ENCODE results near the gene MACROD2.

DNA sequence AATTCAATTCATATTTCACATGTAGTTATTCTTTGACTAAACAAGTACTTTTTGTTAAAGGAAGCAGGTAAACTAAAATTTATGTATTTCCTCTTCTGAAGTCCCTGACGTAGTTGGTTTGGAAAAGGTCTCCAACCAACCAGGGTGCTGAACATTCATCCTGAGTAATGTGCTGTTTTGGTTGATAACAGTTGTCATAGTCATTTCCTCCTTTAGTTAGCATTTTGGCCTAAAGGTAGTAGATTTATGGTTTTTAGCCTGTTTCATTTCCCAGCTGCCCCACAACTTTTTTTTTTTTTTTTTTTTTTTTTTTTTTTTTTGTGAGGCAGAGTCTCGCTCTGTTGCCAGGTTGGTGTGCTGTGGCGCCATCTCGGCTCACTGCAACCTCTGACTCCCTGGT, 724.9 kb downstream of the MACROD2 start:
- no peak for TF ChIP-seq EP300 (IDR thresholded peaks at IDR 0.05)
- no peak for TF ChIP-seq CTCF (IDR thresholded peaks at IDR 0.05)

Data from suprapubic skin (tissue), 3 donors.